ACC112 (cell line): ENCODE measurements around the gene CAMK2B.

Source experiments
- H2AFZ ChIP-seq: fragments of 200-600 bp; sonication (generic); one replicate; pipeline ENCODE4 v1.6.0; 2017; ENCODE audit warnings: antibody characterized with exemption, low read length; ENCODE audit not compliant: unreplicated experiment
- H3K27ac ChIP-seq: fragments of 200-600 bp; sonication (generic); 2 replicates; pipeline ENCODE4 v1.5.1; 2014; ENCODE audit warnings: low read depth, mild to moderate bottlenecking, antibody characterized with exemption, low read length, moderate library complexity
- H3K27me3 ChIP-seq: fragments of 200-600 bp; sonication (generic); 2 replicates; pipeline ENCODE4 v1.6.1; 2014; ENCODE audit warnings: mild to moderate bottlenecking, antibody characterized with exemption, low read length, moderate library complexity, mixed read lengths; ENCODE audit not compliant: insufficient read depth
- H3K36me3 ChIP-seq: fragments of 200-600 bp; sonication (generic); 2 replicates; pipeline ENCODE4 v1.6.1; 2016; ENCODE audit warnings: mild to moderate bottlenecking, antibody characterized with exemption, low read length, moderate library complexity, mixed read lengths; ENCODE audit not compliant: insufficient read depth
- H3K4me1 ChIP-seq: fragments of 200-600 bp; sonication (generic); one replicate; pipeline ENCODE4 v1.6.1; 2016; ENCODE audit warnings: low read length, mixed read lengths; ENCODE audit not compliant: insufficient read depth, unreplicated experiment, control insufficient read depth
- H3K4me3 ChIP-seq: fragments of 200-600 bp; sonication (generic); 2 replicates; pipeline ENCODE4 v1.5.1; 2014; ENCODE audit warnings: mild to moderate bottlenecking, low read depth, low read length
- H3K79me2 ChIP-seq: fragments of 200-600 bp; sonication (generic); one replicate; pipeline ENCODE4 v1.6.0; 2016; ENCODE audit warnings: low read length; ENCODE audit not compliant: control insufficient read depth, unreplicated experiment, insufficient read depth

CAMK2B gene

GRCh38 chr7:44226396-44226753, 99.0 kb downstream of the CAMK2B start:
- Histone ChIP-seq H2AFZ (no peak overlapping the region), H3K36me3 (no peaks in the 10 kb centered on the region), H3K27ac (no peak overlapping the region), H3K79me2 (no peaks in the 10 kb centered on the region), H3K27me3 (peaks cover 9% of the 10 kb centered on the region; the same call in 1 of the 2 replicates), H3K4me3 (no peak overlapping the region), H3K4me1 (no peaks in the 10 kb centered on the region)

- Histone ChIP-seq H3K27ac (no peak overlapping the region), H3K36me3 (no peaks in the 10 kb centered on the region), H3K4me3 (no peak overlapping the region), H3K27me3 (peaks cover 9% of the 10 kb centered on the region; the same call in 1 of the 2 replicates), H2AFZ (no peak overlapping the region), H3K4me1 (no peaks in the 10 kb centered on the region), H3K79me2 (no peaks in the 10 kb centered on the region)
These were observed 99.6 kb downstream of the CAMK2B start for GRCh38 chr7:44225566-44226395.

- Histone ChIP-seq H2AFZ (no peak overlapping the region), H3K27me3 (peaks cover 9% of the 10 kb centered on the region; the same call in 1 of the 2 replicates), H3K4me1 (no peaks in the 10 kb centered on the region), H3K4me3 (no peak overlapping the region), H3K36me3 (no peaks in the 10 kb centered on the region), H3K79me2 (no peaks in the 10 kb centered on the region), H3K27ac (no peak overlapping the region)
These were observed 100.3 kb downstream of the CAMK2B start for GRCh38 chr7:44224974-44225565.

- Histone ChIP-seq H3K36me3 (no peaks in the 10 kb centered on the region), H2AFZ (no peak overlapping the region), H3K79me2 (no peaks in the 10 kb centered on the region), H3K4me1 (no peaks in the 10 kb centered on the region), H3K4me3 (no peak overlapping the region), H3K27ac (no peak overlapping the region), H3K27me3 (peaks cover 9% of the 10 kb centered on the region; the same call in 1 of the 2 replicates)
These were observed 101.1 kb downstream of the CAMK2B start for GRCh38 chr7:44224080-44224973.

GRCh38 chr7:44223362-44224079, 101.9 kb downstream of the CAMK2B start:
- Histone ChIP-seq H2AFZ (no peak overlapping the region), H3K27me3 (peaks cover 9% of the 10 kb centered on the region; the same call in 1 of the 2 replicates), H3K79me2 (no peaks in the 10 kb centered on the region), H3K4me3 (no peak overlapping the region), H3K4me1 (no peaks in the 10 kb centered on the region), H3K36me3 (no peaks in the 10 kb centered on the region), H3K27ac (no peak overlapping the region)

- Histone ChIP-seq H3K79me2 (no peaks in the 10 kb centered on the region), H3K27ac (no peak overlapping the region), H2AFZ (no peak overlapping the region), H3K36me3 (no peaks in the 10 kb centered on the region), H3K4me1 (no peaks in the 10 kb centered on the region), H3K4me3 (no peak overlapping the region), H3K27me3 (peaks cover 9% of the 10 kb centered on the region; the same call in 1 of the 2 replicates)
These were observed 102.6 kb downstream of the CAMK2B start for GRCh38 chr7:44222776-44223261.

- no peaks in the 10 kb centered on the region for H3K36me3 ChIP-seq
- no peak overlapping the region for H3K27ac ChIP-seq
- no peaks in the 10 kb centered on the region for H3K4me1 ChIP-seq
- H2AFZ ChIP-seq, result no peak overlapping the region
- H3K79me2 ChIP-seq, result no peaks in the 10 kb centered on the region
- no peak overlapping the region for H3K4me3 ChIP-seq
- H3K27me3 ChIP-seq, result peaks cover 9% of the 10 kb centered on the region; the same call in 1 of the 2 replicates
These were observed 103.3 kb downstream of the CAMK2B start for GRCh38 chr7:44222074-44222473.

- Histone ChIP-seq H3K4me1 (no peaks in the 10 kb centered on the region), H3K79me2 (no peaks in the 10 kb centered on the region), H3K27ac (no peak overlapping the region), H3K36me3 (no peaks in the 10 kb centered on the region), H3K4me3 (no peak overlapping the region), H3K27me3 (peaks cover 6% of the 10 kb centered on the region; the same call in 1 of the 2 replicates), H2AFZ (no peak overlapping the region)
These were observed 104.1 kb downstream of the CAMK2B start for GRCh38 chr7:44221231-44221791.

- Histone ChIP-seq H3K79me2 (no peaks in the 10 kb centered on the region), H3K4me1 (no peaks in the 10 kb centered on the region), H3K4me3 (no peak overlapping the region), H2AFZ (no peak overlapping the region), H3K36me3 (no peaks in the 10 kb centered on the region), H3K27ac (no peak overlapping the region), H3K27me3 (no peaks in the 10 kb centered on the region)
These were observed 104.9 kb downstream of the CAMK2B start for GRCh38 chr7:44220358-44221112.
